MCF 10A (cell line): ENCODE results near the gene SUGP1. TPM values are rescaled to one million over a fixed set of nuclear protein-coding genes. Genes with fewer than 3 reads are reported as not detected.

ENCODE experiments used
- BruUV-seq: library from RNA; stranded (reverse); fragments of 400-500 nt; replicated peaks from 2 replicates; lab custom pipeline; 2021; lab: Mats Ljungman, UMichigan
- CTCF ChIA-PET: fragments of 300-600 bp; sonication (Branson Sonifier 250); formaldehyde crosslinking; extraction: SDS; loops from one replicate; lab custom pipeline; 2021; ENCODE audit warnings: antibody characterized with exemption, inconsistent platforms; lab: Yijun Ruan, JAX
- POLR2A ChIA-PET: fragments of 300-600, 350-650 bp; sonication (Branson Sonifier 250); formaldehyde crosslinking; extraction: SDS; loops from one replicate; lab custom pipeline; 2020; ENCODE audit warnings: antibody characterized with exemption, inconsistent platforms; lab: Yijun Ruan, JAX
- DNase-seq: peaks from one replicate; pipeline ENCODE4 v3.0.0-alpha.2; 2018; ENCODE audit not compliant: unreplicated experiment
- H3K27ac Mint-ChIP-seq: one replicate; pipeline ENCODE4 v1.8.0; 2022; ENCODE audit warnings: mild to moderate bottlenecking, low read depth, mixed read lengths; ENCODE audit not compliant: unreplicated experiment
- H3K27me3 Mint-ChIP-seq: one replicate; pipeline ENCODE4 v1.8.0; 2022; ENCODE audit warnings: mixed read lengths; ENCODE audit not compliant: insufficient read depth, unreplicated experiment
- H3K36me3 Mint-ChIP-seq: one replicate; pipeline ENCODE4 v1.8.0; 2022; ENCODE audit warnings: mild to moderate bottlenecking, moderate library complexity, mixed read lengths; ENCODE audit not compliant: insufficient read depth, unreplicated experiment
- H3K4me1 Mint-ChIP-seq: one replicate; pipeline ENCODE4 v1.8.0; 2022; ENCODE audit warnings: mixed read lengths; ENCODE audit not compliant: insufficient read depth, unreplicated experiment
- H3K4me3 Mint-ChIP-seq: one replicate; pipeline ENCODE4 v1.8.0; 2022; ENCODE audit warnings: mild to moderate bottlenecking, moderate library complexity, mixed read lengths; ENCODE audit not compliant: unreplicated experiment
- H3K9me3 Mint-ChIP-seq: one replicate; pipeline ENCODE4 v1.8.0; 2022; ENCODE audit warnings: mixed read lengths; ENCODE audit not compliant: unreplicated experiment
- CTCF ChIP-seq: fragments of 200-600 bp; IDR thresholded peaks from one replicate; pipeline ENCODE4 v1.8.0; 2022; ENCODE audit warnings: antibody characterized with exemption, mild to moderate bottlenecking; ENCODE audit not compliant: unreplicated experiment
- intact Hi-C: fragments of 100-400 bp; cut with micrococcal nuclease; formaldehyde crosslinking; loops from 2 replicates; pipeline ENCODE4 v1.14.1; 2022
- total RNA-seq: library from RNA; stranded (reverse); gene quantifications from 2 replicates; pipeline ENCODE4 v1.2.3, GENCODE V29; 2022

SUGP1 gene
- total RNA-seq, 1 experiment from 2014 or later: 51.1 TPM

DNA sequence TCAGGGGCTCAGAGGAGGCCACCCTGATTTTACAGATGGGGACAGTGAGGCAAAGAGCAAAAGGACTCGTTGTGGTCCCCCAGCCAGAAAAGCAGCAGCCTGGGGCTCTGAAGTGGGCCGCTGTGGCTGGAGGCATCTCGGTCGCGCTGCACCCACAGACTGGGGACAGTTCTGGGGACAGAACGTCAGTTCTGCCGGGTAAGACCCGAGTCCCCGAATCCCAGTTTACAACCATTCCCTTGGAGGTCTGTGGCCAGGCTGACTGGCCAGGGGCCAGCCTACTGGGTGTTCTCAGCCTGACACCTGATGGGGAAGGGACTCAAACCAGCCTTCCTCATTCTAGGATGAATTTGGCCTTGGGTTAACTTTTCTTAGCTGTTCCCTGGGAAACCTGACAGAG lies 14.1 kb downstream of the SUGP1 start:
- BruUV-seq: no TSS peak
- POLR2A ChIA-PET: interaction anchor here (0.6 kb wide), 1 partner anchor 96 kb away, joined by 3 read pairs; no protein-coding TSS in a partner anchor
- intact Hi-C loops: no loop called here
- H3K27me3 Mint-ChIP-seq: no peaks in the 10 kb centered on the region
- H3K36me3 Mint-ChIP-seq: peaks cover 67% of the 10 kb centered on the region
- no peak for DNase-seq
- TF ChIP-seq CTCF: no peak
- H3K27ac Mint-ChIP-seq: no peak overlapping the region
- no peaks in the 10 kb centered on the region for H3K4me1 Mint-ChIP-seq
- CTCF ChIA-PET: interaction anchor here (0.8 kb wide), 1 partner anchor 185 kb away, joined by 3 read pairs; no protein-coding TSS in a partner anchor
- H3K4me3 Mint-ChIP-seq: no peak overlapping the region
- H3K9me3 Mint-ChIP-seq: no peaks in the 10 kb centered on the region

- no TSS peak for BruUV-seq
- POLR2A ChIA-PET: no interaction called here
- intact Hi-C loops: no loop called here
- no peak overlapping the region for H3K27ac Mint-ChIP-seq
- peaks cover 70% of the 10 kb centered on the region for H3K36me3 Mint-ChIP-seq
- CTCF ChIA-PET: interaction anchor here (0.6 to 0.8 kb wide), 2 partner anchors 9 to 185 kb away, joined by 3 read pairs; no protein-coding TSS in a partner anchor
- H3K27me3 Mint-ChIP-seq: no peaks in the 10 kb centered on the region
- H3K4me1 Mint-ChIP-seq: no peaks in the 10 kb centered on the region
- no peak for TF ChIP-seq CTCF
- no peak for DNase-seq
- H3K9me3 Mint-ChIP-seq: no peaks in the 10 kb centered on the region
- no peak overlapping the region for H3K4me3 Mint-ChIP-seq
These were observed 14.6 kb downstream of the SUGP1 start for GRCh38 chr19:19305696-19306095.

- no peak for TF ChIP-seq CTCF
- Mint-ChIP-seq H3K4me1 (no peaks in the 10 kb centered on the region), H3K4me3 (no peak overlapping the region), H3K27ac (no peak overlapping the region), H3K36me3 (peaks cover 66% of the 10 kb centered on the region), H3K9me3 (no peaks in the 10 kb centered on the region), H3K27me3 (no peaks in the 10 kb centered on the region)
- POLR2A ChIA-PET: no interaction called here
- CTCF ChIA-PET: interaction anchor here (0.6 to 1.3 kb wide), 2 partner anchors 10 to 17 kb away, joined by 3 to 5 read pairs; no protein-coding TSS in a partner anchor
- no TSS peak for BruUV-seq
- DNase-seq: no peak
- intact Hi-C loops: no loop called here
These were observed 15.2 kb downstream of the SUGP1 start for GRCh38 chr19:19305066-19305465.

DNA sequence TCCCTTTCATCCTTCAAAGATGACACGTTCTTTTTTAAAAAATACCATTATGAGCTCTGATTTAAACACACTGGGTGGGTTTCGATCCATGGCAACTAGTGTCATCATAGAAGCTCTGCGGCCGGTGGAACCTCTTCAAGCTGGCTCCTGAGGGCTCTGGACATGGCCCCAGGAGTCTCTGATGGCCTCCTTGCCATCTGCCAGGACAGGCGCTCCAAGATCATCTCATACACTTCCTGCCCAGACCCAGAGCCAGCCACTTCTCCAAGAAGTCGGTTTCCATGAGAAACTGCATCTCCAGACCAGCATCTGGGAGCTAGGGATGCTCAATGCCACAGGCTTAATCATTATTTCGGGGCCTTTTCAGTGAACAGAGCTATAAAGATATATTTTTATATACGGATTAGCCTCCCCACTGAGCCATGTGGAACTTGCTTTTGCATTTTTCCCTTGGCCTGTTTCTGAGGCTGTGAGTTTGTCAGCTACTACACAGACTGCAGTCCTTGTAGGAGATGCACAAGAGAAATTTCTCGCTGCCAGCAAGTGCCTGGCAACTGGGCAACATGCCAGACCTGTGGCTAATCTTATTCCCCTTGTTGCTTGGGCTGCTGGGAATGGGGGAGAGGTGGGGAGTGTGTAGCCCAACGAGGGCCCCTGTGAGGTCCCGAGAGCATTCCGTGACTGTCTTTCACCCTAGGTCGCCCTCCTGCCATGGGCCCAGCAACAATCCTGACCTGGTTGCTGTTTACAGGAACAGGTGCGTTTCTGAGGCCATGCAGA lies 15.9 kb downstream of the SUGP1 start:
- CTCF ChIA-PET: interaction anchor here (0.6 to 1.3 kb wide), 2 partner anchors 17 to 116 kb away, joined by 3 to 5 read pairs; no protein-coding TSS in a partner anchor

More for the DNA sequence above, 15.9 kb downstream of the SUGP1 start:
- no peaks in the 10 kb centered on the region for H3K4me1 Mint-ChIP-seq
- no peak for TF ChIP-seq CTCF
- POLR2A ChIA-PET: interaction anchor here (0.6 kb wide), 1 partner anchor 212 kb away, joined by 3 read pairs; no protein-coding TSS in a partner anchor
- no peaks in the 10 kb centered on the region for H3K27me3 Mint-ChIP-seq
- no peaks in the 10 kb centered on the region for H3K9me3 Mint-ChIP-seq
- BruUV-seq: no TSS peak
- no peak overlapping the region for H3K27ac Mint-ChIP-seq
- intact Hi-C loops: no loop called here
- H3K4me3 Mint-ChIP-seq: no peak overlapping the region
- DNase-seq: no peak
- H3K36me3 Mint-ChIP-seq: peaks cover 59% of the 10 kb centered on the region
